HL-60 (cell line): ENCODE results near the gene CUTA.

Experiments used
- DNase-seq, 2 experiments: peaks; one replicate each; pipeline ENCODE4 v3.0.0-alpha.2; 2010 to 2020; ENCODE audit warnings: low read depth in 1 of 2, low spot score in 1 of 2
- H3K27ac ChIP-seq: fragments of 250-450 bp; sonication (Bioruptor Pico); replicated peaks from 2 replicates; pipeline ENCODE4 v1.5.1; 2020; ENCODE audit warnings: mild to moderate bottlenecking, moderate library complexity
- H3K27me3 ChIP-seq: fragments of 250-450 bp; sonication (Bioruptor Pico); 2 replicates; pipeline ENCODE4 v1.5.1; 2021; ENCODE audit warnings: mild to moderate bottlenecking, moderate library complexity; ENCODE audit not compliant: insufficient read depth, poor library complexity, severe bottlenecking
- H3K4me3 ChIP-seq: replicated peaks from 2 replicates; pipeline ENCODE4 v1.5.1; 2011; ENCODE audit warnings: mild to moderate bottlenecking, control low read depth, low read length; ENCODE audit not compliant: insufficient read depth
- GABPA ChIP-seq: IDR thresholded peaks from 2 replicates; pipeline ENCODE4 v1.6.1; 2012; ENCODE audit warnings: low read depth
- POLR2AphosphoS5 ChIP-seq: IDR thresholded peaks from 2 replicates; pipeline ENCODE4 v1.6.1; 2012; ENCODE audit warnings: low read depth
- SPI1 ChIP-seq: IDR thresholded peaks from 2 replicates; pipeline ENCODE4 v1.6.1; 2012; ENCODE audit warnings: low read depth, mild to moderate bottlenecking, borderline replicate concordance
- TF ChIP-seq, protein P1 (sequence below): IDR thresholded peaks from one replicate; pipeline ENCODE4 v1.5.1; 2011; ENCODE audit warnings: low read length, control low read depth, inconsistent platforms; ENCODE audit not compliant: insufficient read depth
- TF ChIP-seq, protein P2 (sequence below): IDR thresholded peaks from 2 replicates; pipeline ENCODE4 v1.6.1; 2012; ENCODE audit warnings: low read depth; ENCODE audit not compliant: insufficient replicate concordance

CUTA gene

DNA sequence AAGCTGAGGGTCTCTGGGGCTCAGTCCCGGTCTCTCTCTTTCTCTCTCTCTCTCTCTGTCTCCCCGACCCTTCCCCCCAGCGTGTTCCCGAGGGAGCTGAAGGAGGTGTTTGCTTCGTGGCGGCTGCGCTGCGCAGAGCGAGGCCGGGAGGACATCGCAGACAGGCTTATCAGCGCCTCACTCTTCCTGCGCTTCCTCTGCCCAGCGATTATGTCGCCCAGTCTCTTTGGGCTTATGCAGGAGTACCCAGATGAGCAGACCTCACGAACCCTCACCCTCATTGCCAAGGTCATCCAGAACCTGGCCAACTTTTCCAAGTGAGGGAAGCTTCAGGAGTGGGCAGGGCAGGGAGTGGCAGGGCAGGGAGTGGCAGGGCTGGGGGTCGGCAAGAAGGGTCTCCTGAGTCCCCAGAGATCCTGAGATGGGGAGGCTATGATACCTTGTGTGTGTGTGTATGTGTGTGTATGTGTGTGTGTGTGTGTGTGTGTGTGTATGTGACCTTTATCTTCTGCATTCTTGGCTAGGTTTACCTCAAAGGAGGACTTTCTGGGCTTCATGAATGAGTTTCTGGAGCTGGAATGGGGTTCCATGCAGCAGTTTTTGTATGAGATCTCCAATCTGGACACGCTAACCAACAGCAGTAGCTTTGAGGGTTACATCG lies 22.9 kb upstream of the CUTA start:
- no peak overlapping the region for H3K27ac ChIP-seq
- H3K27me3 ChIP-seq, result no peaks in the 10 kb centered on the region
- no peak for DNase-seq
- no peak overlapping the region for H3K4me3 ChIP-seq
- TF ChIP-seq, protein P1, sequence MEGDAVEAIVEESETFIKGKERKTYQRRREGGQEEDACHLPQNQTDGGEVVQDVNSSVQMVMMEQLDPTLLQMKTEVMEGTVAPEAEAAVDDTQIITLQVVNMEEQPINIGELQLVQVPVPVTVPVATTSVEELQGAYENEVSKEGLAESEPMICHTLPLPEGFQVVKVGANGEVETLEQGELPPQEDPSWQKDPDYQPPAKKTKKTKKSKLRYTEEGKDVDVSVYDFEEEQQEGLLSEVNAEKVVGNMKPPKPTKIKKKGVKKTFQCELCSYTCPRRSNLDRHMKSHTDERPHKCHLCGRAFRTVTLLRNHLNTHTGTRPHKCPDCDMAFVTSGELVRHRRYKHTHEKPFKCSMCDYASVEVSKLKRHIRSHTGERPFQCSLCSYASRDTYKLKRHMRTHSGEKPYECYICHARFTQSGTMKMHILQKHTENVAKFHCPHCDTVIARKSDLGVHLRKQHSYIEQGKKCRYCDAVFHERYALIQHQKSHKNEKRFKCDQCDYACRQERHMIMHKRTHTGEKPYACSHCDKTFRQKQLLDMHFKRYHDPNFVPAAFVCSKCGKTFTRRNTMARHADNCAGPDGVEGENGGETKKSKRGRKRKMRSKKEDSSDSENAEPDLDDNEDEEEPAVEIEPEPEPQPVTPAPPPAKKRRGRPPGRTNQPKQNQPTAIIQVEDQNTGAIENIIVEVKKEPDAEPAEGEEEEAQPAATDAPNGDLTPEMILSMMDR, result no peak
- TF ChIP-seq SPI1 (no peak), GABPA (no peak), POLR2AphosphoS5 (no peak)
- TF ChIP-seq, protein P2, sequence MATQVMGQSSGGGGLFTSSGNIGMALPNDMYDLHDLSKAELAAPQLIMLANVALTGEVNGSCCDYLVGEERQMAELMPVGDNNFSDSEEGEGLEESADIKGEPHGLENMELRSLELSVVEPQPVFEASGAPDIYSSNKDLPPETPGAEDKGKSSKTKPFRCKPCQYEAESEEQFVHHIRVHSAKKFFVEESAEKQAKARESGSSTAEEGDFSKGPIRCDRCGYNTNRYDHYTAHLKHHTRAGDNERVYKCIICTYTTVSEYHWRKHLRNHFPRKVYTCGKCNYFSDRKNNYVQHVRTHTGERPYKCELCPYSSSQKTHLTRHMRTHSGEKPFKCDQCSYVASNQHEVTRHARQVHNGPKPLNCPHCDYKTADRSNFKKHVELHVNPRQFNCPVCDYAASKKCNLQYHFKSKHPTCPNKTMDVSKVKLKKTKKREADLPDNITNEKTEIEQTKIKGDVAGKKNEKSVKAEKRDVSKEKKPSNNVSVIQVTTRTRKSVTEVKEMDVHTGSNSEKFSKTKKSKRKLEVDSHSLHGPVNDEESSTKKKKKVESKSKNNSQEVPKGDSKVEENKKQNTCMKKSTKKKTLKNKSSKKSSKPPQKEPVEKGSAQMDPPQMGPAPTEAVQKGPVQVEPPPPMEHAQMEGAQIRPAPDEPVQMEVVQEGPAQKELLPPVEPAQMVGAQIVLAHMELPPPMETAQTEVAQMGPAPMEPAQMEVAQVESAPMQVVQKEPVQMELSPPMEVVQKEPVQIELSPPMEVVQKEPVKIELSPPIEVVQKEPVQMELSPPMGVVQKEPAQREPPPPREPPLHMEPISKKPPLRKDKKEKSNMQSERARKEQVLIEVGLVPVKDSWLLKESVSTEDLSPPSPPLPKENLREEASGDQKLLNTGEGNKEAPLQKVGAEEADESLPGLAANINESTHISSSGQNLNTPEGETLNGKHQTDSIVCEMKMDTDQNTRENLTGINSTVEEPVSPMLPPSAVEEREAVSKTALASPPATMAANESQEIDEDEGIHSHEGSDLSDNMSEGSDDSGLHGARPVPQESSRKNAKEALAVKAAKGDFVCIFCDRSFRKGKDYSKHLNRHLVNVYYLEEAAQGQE, result no peak

DNA sequence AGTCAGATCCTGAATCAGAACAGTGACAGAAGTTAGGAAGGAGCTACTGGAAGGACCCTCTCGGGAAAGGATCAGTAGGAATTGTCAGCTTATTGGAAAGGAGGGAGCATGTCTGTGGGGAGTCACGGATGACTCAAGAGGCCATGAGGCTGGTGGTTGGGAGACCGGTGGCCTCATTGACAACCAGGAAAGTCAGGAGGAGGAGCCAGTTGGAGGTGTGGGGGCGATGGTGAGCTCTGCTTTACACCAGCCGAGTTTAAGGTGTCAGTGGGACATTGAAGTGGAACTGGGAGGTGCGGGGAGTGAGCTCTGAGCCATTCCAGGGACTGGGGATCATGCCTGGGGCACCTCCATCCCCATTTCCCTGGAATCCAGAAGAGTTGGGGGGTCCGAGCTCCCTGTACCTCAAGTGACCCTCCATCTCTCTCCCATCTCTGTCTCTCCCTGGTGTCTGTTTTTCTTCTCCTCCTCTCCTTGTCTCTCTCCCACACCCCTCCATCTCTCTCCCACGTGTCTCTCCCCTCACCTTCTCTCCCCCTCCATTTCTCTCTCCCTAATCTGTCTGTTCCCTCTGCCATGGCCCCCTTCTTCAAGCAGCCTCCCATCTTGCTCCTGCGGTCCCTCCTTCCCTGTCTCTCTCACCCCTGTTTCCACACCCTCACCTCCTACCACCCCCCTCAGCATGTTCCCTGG lies 22.2 kb upstream of the CUTA start:
- Histone ChIP-seq H3K27me3 (no peaks in the 10 kb centered on the region), H3K27ac (no peak overlapping the region), H3K4me3 (no peak overlapping the region)
- TF ChIP-seq GABPA (no peak), SPI1 (no peak), POLR2AphosphoS5 (no peak)
- TF ChIP-seq, protein P2, result no peak
- TF ChIP-seq, protein P1, result no peak
- DNase-seq, result no peak

DNA sequence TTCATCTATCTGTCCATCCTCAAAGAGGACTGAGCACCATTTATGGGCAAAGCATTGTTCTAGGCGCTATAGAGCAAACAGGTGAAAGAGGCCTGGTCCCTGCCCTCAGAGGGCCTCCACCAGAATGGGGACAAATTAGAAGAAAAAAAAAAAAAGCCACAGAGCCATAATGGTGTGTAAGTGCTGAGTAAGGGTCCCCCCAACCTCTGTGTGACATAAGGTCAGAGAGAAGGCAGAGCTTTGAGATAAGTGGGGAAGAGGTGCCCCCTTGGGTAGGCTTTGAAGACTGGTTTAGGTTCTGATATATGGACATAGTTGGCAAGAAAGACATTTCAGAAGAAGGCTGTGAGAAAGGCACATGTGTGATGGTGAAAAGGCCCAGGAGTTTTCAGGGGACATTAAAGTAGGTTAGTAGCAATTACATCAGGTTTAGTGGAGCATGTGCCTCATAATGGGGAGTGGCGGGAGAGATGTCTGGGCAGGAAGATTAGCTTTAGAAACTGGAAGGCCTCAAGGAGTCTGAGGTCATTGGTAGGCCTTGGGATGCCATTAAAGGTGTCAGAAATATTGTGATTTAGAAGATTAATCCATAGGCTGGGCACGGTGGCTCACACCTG lies 21.2 kb upstream of the CUTA start:
- TF ChIP-seq POLR2AphosphoS5, result no peak
- no peak overlapping the region for H3K4me3 ChIP-seq

DNA sequence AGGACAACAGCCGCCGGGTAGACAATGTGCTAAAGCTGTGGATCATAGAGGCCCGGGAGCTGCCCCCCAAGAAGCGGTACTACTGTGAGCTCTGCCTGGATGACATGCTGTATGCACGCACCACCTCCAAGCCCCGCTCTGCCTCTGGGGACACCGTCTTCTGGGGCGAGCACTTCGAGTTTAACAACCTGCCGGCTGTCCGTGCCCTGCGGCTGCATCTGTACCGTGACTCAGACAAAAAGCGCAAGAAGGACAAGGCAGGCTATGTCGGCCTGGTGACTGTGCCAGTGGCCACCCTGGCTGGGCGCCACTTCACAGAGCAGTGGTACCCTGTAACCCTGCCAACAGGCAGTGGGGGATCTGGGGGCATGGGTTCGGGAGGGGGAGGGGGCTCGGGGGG lies 19.8 kb upstream of the CUTA start:
- H3K27me3 ChIP-seq, result no peaks in the 10 kb centered on the region
- no peak for DNase-seq
- no peak overlapping the region for H3K27ac ChIP-seq
- H3K4me3 ChIP-seq, result no peak overlapping the region
- TF ChIP-seq, protein P1, result no peak
- TF ChIP-seq, protein P2, result no peak
- TF ChIP-seq GABPA (no peak), SPI1 (no peak), POLR2AphosphoS5 (no peak)

More for the DNA sequence above, 21.2 kb upstream of the CUTA start:
- Histone ChIP-seq H3K27ac (no peak overlapping the region), H3K27me3 (no peaks in the 10 kb centered on the region)
- DNase-seq, result no peak
